Activated CD4-positive, alpha-beta memory T cell treated with anti-CD3 and anti-CD28 coated beads for 36 hours (primary cell): Measurements from ENCODE around the gene KCNN2. TPM values are rescaled to one million over a fixed set of nuclear protein-coding genes. Genes with fewer than 3 reads are reported as not detected.

Experiments
- CTCF ChIA-PET: fragments of 350-600 bp; sonication (Branson Sonifier 250); formaldehyde crosslinking; loops from one replicate; lab custom pipeline; 2021; ENCODE audit warnings: antibody characterized with exemption, inconsistent platforms; lab: Charles Lee
- POLR2A ChIA-PET: fragments of 350-600 bp; sonication (Branson Sonifier 250); formaldehyde crosslinking; loops from one replicate; lab custom pipeline; 2021; ENCODE audit warnings: antibody characterized with exemption; lab: Charles Lee
- DNase-seq: peaks from one replicate; pipeline ENCODE4 v3.0.0-alpha.2; 2020
- H3K27ac Mint-ChIP-seq: one replicate; pipeline ENCODE4 v1.8.0; 2021; ENCODE audit warnings: mixed read lengths
- H3K27me3 Mint-ChIP-seq: one replicate; pipeline ENCODE4 v1.8.0; 2021; ENCODE audit warnings: mixed read lengths
- H3K36me3 Mint-ChIP-seq: one replicate; pipeline ENCODE4 v1.8.0; 2021; ENCODE audit warnings: mixed read lengths
- H3K4me1 Mint-ChIP-seq: one replicate; pipeline ENCODE4 v1.8.0; 2021; ENCODE audit warnings: low read depth, mixed read lengths
- H3K4me3 Mint-ChIP-seq: one replicate; pipeline ENCODE4 v1.8.0; 2021; ENCODE audit warnings: mild to moderate bottlenecking, mixed read lengths
- H3K9me3 Mint-ChIP-seq: one replicate; pipeline ENCODE4 v1.8.0; 2021; ENCODE audit warnings: mixed read lengths
- intact Hi-C: fragments of 100-400 bp; cut with micrococcal nuclease; formaldehyde crosslinking; loops from one replicate; pipeline ENCODE4 v1.15.1; 2023
- total RNA-seq, 2 experiments: library from RNA; stranded (reverse); gene quantifications; one replicate each; pipeline ENCODE4 v1.2.3, GENCODE V29; 2021

KCNN2 gene
- total RNA-seq, 2 experiments from 2014 or later, result not detected

GRCh38 chr5:114435220-114435481, 73.3 kb downstream of the KCNN2 start:
- Mint-ChIP-seq H3K36me3 (no peaks in the 10 kb centered on the region), H3K27me3 (no peaks in the 10 kb centered on the region), H3K9me3 (no peaks in the 10 kb centered on the region), H3K4me3 (no peak overlapping the region), H3K4me1 (no peaks in the 10 kb centered on the region), H3K27ac (no peak overlapping the region)
- intact Hi-C loops, result no loop called here
- DNase-seq, result no peak
- ChIA-PET POLR2A (no interaction called here), CTCF (no interaction called here)

- no peaks in the 10 kb centered on the region for H3K36me3 Mint-ChIP-seq
- H3K9me3 Mint-ChIP-seq, result no peaks in the 10 kb centered on the region
- H3K27me3 Mint-ChIP-seq, result no peaks in the 10 kb centered on the region
- ChIA-PET CTCF (no interaction called here), POLR2A (no interaction called here)
- no peaks in the 10 kb centered on the region for H3K4me1 Mint-ChIP-seq
- no peak overlapping the region for H3K4me3 Mint-ChIP-seq
- intact Hi-C loops, result no loop called here
- no peak for DNase-seq
- H3K27ac Mint-ChIP-seq, result no peak overlapping the region
These were observed 74.0 kb downstream of the KCNN2 start for GRCh38 chr5:114435885-114436299.

- Mint-ChIP-seq H3K27ac (no peak overlapping the region), H3K4me1 (no peaks in the 10 kb centered on the region), H3K36me3 (no peaks in the 10 kb centered on the region), H3K27me3 (no peaks in the 10 kb centered on the region), H3K9me3 (no peaks in the 10 kb centered on the region), H3K4me3 (no peak overlapping the region)
- no peak for DNase-seq
- ChIA-PET CTCF (interaction anchor here (1.1 to 1.4 kb wide), 2 partner anchors 11 to 12 kb away, joined by 4 to 6 read pairs; no protein-coding TSS in a partner anchor), POLR2A (no interaction called here)
- intact Hi-C loops, result no loop called here
These were observed 76.1 kb downstream of the KCNN2 start for GRCh38 chr5:114437936-114438335.

- no peaks in the 10 kb centered on the region for H3K36me3 Mint-ChIP-seq
- H3K27ac Mint-ChIP-seq, result no peak overlapping the region
- no peak overlapping the region for H3K4me3 Mint-ChIP-seq
- ChIA-PET CTCF (interaction anchor here (1.4 kb wide), 1 partner anchor 12 kb away, joined by 4 read pairs; no protein-coding TSS in a partner anchor), POLR2A (no interaction called here)
- intact Hi-C loops, result no loop called here
- no peaks in the 10 kb centered on the region for H3K4me1 Mint-ChIP-seq
- H3K27me3 Mint-ChIP-seq, result no peaks in the 10 kb centered on the region
- H3K9me3 Mint-ChIP-seq, result no peaks in the 10 kb centered on the region
- DNase-seq, result no peak
These were observed 76.6 kb downstream of the KCNN2 start for GRCh38 chr5:114438471-114438870.

DNA sequence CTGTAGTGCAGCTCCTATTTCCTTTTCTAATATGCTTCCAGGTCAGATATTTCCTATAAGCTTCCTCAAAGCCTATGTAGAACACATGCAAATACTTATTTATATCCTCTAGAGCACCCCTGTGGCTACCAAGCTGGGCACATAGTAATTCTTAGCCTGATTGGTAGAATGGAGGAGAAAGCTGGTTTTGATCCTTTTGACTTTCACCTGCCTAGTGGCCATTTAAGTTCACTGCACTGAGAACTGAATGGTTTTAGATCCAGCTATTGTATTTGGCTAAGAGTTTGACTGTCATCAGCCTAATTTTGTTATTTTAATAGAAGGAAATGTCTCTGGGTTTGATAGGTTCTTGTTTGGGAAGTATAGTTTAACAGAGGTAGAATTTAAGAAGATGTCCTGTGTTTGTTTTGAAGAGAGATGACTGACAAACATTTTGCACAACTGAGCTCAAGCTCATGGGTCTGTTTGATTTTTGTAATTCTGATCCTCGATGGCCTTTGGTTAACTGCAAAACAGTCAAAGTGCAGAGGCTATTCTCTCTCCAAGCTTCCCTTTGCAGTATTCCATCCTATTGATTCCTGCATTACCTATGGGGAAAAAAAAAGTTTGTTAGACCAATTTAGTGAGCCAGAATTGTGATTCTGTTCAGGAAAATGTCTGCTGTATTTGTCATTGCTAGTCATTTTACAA, 85.4 kb downstream of the KCNN2 start:
- intact Hi-C loops, result no loop called here
- ChIA-PET CTCF (interaction anchor here (1.1 to 3.8 kb wide), 4 partner anchors 10 to 835 kb away, joined by 4 to 32 read pairs (median 8); no protein-coding TSS in a partner anchor), POLR2A (no interaction called here)
- H3K27me3 Mint-ChIP-seq, result peaks cover 4% of the 10 kb centered on the region
- DNase-seq, result no peak
- H3K4me3 Mint-ChIP-seq, result no peak overlapping the region
- H3K4me1 Mint-ChIP-seq, result peaks cover 4% of the 10 kb centered on the region
- H3K9me3 Mint-ChIP-seq, result no peaks in the 10 kb centered on the region
- H3K27ac Mint-ChIP-seq, result no peak overlapping the region
- H3K36me3 Mint-ChIP-seq, result no peaks in the 10 kb centered on the region

- H3K9me3 Mint-ChIP-seq, result no peaks in the 10 kb centered on the region
- ChIA-PET CTCF (interaction anchor here (1.1 to 3.8 kb wide), 5 partner anchors 8 to 837 kb away, joined by 3 to 32 read pairs (median 6); no protein-coding TSS in a partner anchor), POLR2A (no interaction called here)
- H3K4me1 Mint-ChIP-seq, result peaks cover 4% of the 10 kb centered on the region
- no peak for DNase-seq
- intact Hi-C loops, result no loop called here
- H3K36me3 Mint-ChIP-seq, result no peaks in the 10 kb centered on the region
- no peak overlapping the region for H3K4me3 Mint-ChIP-seq
- no peak overlapping the region for H3K27ac Mint-ChIP-seq
- H3K27me3 Mint-ChIP-seq, result peaks cover 4% of the 10 kb centered on the region
These were observed 86.6 kb downstream of the KCNN2 start for GRCh38 chr5:114448481-114448880.

DNA sequence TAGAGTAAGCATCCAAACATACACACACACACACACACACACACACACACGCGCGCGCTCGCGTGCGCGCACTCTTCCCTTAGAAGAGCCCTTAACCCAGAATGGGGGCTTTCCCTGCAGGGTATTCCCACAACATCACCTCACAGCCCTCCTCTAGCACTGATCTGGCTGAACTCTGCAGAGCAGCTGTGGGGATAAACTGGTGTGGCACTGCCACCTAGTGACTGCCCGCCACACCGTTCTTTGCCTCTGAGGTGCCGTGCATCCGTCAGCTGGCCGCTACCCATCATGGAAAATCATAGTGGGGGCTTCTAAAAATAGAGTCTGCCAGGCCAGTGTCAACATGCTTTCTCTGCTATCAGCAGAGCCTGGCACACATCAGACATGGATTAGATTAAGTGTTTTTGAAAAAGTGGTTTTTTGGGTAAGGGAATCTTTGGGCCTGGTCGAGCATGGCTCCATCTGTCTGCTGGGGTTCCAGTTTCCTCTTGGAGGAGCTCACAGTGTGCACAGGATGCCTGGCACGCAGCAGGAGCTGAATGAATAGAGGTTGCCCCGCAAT, 88.1 kb downstream of the KCNN2 start:
- Mint-ChIP-seq H3K9me3 (no peaks in the 10 kb centered on the region), H3K4me3 (no peak overlapping the region), H3K36me3 (no peaks in the 10 kb centered on the region), H3K27ac (no peak overlapping the region), H3K4me1 (peaks cover 4% of the 10 kb centered on the region), H3K27me3 (peaks cover 4% of the 10 kb centered on the region)
- peak; percentile 60 for DNase-seq
- ChIA-PET CTCF (interaction anchor here (0.5 to 3.8 kb wide), 7 partner anchors 10 to 838 kb away, joined by 3 to 32 read pairs (median 5); no protein-coding TSS in a partner anchor), POLR2A (no interaction called here)
- intact Hi-C loops, result loop anchor here (1.0 kb wide), 1 partner anchor 771 kb away; no protein-coding TSS in a partner anchor

DNA sequence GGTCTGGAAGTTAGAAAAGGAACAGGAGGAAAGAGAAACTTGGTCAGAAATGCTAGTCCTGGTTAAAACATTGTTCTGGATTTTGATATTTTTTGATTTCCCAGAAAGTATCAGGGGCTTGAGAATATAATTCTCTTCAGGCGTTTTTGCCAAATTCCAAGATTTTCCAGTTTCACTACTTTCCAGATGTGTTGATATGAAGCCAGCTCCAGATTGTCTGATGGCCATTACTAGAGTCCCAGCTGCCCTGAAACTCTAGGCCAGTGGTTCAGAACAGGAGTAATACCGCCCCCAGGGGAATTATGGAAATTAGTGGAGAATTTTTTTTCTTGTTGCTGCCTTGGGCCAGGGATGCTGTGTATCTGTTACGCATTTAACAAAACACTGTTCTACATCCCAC, 88.6 kb downstream of the KCNN2 start:
- Mint-ChIP-seq H3K4me1 (peaks cover 4% of the 10 kb centered on the region), H3K9me3 (no peaks in the 10 kb centered on the region), H3K36me3 (no peaks in the 10 kb centered on the region), H3K4me3 (no peak overlapping the region), H3K27ac (no peak overlapping the region), H3K27me3 (peaks cover 4% of the 10 kb centered on the region)
- POLR2A ChIA-PET, result no interaction called here
- DNase-seq, result no peak
- CTCF ChIA-PET, result interaction anchor here (0.5 to 3.8 kb wide), 6 partner anchors 9 to 839 kb away, joined by 3 to 32 read pairs (median 4); no protein-coding TSS in a partner anchor
- intact Hi-C loops, result loop anchor here (1.0 kb wide), 1 partner anchor 771 kb away; no protein-coding TSS in a partner anchor

DNA sequence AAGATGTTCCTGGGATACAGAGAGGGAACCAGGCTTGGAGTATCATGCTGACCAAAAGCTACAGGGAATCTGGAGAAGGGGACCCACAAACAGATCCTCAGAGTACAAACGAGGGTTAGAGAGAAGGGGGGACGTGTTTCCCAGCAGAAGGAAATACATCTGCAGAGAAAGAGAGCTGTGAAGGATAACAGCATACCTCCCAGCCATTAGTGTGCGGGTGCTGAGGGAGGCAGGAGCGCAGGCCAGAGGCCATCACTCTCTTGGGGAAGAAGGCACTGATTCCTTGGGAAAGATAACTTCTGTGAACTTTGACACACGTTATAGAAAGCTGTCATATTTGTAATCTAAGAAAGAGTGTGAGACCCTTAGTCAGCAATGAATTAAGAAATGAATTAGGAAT, 96.9 kb downstream of the KCNN2 start:
- no peak for DNase-seq
- H3K36me3 Mint-ChIP-seq, result no peaks in the 10 kb centered on the region
- H3K4me3 Mint-ChIP-seq, result no peak overlapping the region
- no peak overlapping the region for H3K27ac Mint-ChIP-seq
- peaks cover 2% of the 10 kb centered on the region for H3K27me3 Mint-ChIP-seq
- H3K9me3 Mint-ChIP-seq, result no peaks in the 10 kb centered on the region
- no peaks in the 10 kb centered on the region for H3K4me1 Mint-ChIP-seq
- CTCF ChIA-PET, result interaction anchor here (1.6 kb wide), 1 partner anchor 8 kb away, joined by 5 read pairs; no protein-coding TSS in a partner anchor
- intact Hi-C loops, result no loop called here
- POLR2A ChIA-PET, result no interaction called here

DNA sequence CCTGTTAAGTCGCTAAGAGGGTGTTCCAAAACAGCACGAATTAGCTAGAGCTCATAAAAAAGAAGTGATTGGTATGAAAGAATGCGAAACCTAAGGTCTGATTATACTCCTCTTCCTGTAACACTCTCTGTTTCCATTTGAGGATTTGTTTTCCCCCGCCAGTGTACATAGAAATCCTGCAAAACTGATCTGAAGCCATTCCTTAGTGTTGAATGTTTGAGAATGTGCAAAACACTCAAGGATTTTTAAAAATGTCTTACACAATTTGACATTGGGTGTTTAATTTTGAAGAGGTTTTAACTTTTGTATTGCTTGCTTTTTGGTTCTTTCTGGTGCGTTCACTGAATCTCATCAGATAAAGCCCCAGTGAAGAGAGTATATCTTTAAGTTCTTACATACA, 105.3 kb downstream of the KCNN2 start:
- intact Hi-C loops, result no loop called here
- ChIA-PET POLR2A (no interaction called here), CTCF (no interaction called here)
- DNase-seq, result no peak
- Mint-ChIP-seq H3K27ac (no peak overlapping the region), H3K27me3 (no peaks in the 10 kb centered on the region), H3K36me3 (no peaks in the 10 kb centered on the region), H3K9me3 (no peaks in the 10 kb centered on the region), H3K4me3 (no peak overlapping the region), H3K4me1 (no peaks in the 10 kb centered on the region)

- Mint-ChIP-seq H3K27me3 (no peaks in the 10 kb centered on the region), H3K4me1 (no peaks in the 10 kb centered on the region), H3K9me3 (no peaks in the 10 kb centered on the region), H3K27ac (no peak overlapping the region), H3K36me3 (no peaks in the 10 kb centered on the region), H3K4me3 (no peak overlapping the region)
- CTCF ChIA-PET, result no interaction called here
- POLR2A ChIA-PET, result no interaction called here
- DNase-seq, result no peak
- intact Hi-C loops, result no loop called here
These were observed 105.9 kb downstream of the KCNN2 start for GRCh38 chr5:114467729-114468128.

DNA sequence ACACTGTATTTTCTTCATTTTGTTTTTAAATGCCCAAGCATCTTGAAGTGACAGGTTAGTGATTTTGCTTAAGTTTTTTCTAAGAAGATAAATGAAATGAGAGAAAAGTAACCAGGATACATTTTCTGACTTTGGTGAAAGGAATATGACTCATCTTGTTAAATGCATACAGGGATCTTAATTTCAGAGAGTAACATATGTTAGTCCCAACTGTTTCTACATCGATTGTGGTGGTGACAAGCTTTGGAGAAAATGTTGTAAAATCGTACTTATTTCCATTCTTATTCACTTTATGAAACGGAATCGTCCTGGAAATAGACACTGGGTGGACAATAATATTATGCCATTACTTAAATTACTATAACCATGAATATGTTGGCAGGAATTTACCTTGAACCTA, 107.5 kb downstream of the KCNN2 start:
- Mint-ChIP-seq H3K9me3 (no peaks in the 10 kb centered on the region), H3K27ac (no peak overlapping the region), H3K36me3 (no peaks in the 10 kb centered on the region), H3K4me1 (no peaks in the 10 kb centered on the region), H3K27me3 (no peaks in the 10 kb centered on the region), H3K4me3 (no peak overlapping the region)
- CTCF ChIA-PET, result no interaction called here
- intact Hi-C loops, result no loop called here
- POLR2A ChIA-PET, result no interaction called here
- DNase-seq, result no peak
